NT2/D1 (cell line): Measurements from ENCODE around the gene NAALADL2.

Source experiments
- DNase-seq: peaks from one replicate; pipeline ENCODE4 v3.0.0-alpha.2; 2011; ENCODE audit warnings: low read depth, low spot score
- H3K27me3 ChIP-seq: 2 replicates; pipeline ENCODE4 v1.6.0; 2011; ENCODE audit warnings: mild to moderate bottlenecking; ENCODE audit not compliant: insufficient read length, insufficient read depth
- H3K36me3 ChIP-seq: 2 replicates; pipeline ENCODE4 v1.6.1; 2011; ENCODE audit warnings: mild to moderate bottlenecking, low read length, mixed read lengths; ENCODE audit not compliant: insufficient read depth, insufficient read length
- H3K4me1 ChIP-seq: 2 replicates; pipeline ENCODE4 v1.5.1; 2011; ENCODE audit not compliant: insufficient read depth, insufficient read length
- H3K4me3 ChIP-seq: 2 replicates; pipeline ENCODE4 v1.5.1; 2011; ENCODE audit warnings: low read depth; ENCODE audit not compliant: insufficient read length
- H3K9ac ChIP-seq: 2 replicates; pipeline ENCODE4 v1.6.0; 2011; ENCODE audit warnings: low read depth; ENCODE audit not compliant: insufficient read length
- H3K9me3 ChIP-seq: 2 replicates; pipeline ENCODE4 v1.5.1; 2011; ENCODE audit warnings: mild to moderate bottlenecking, low read length; ENCODE audit not compliant: insufficient read depth
- SUZ12 ChIP-seq: IDR thresholded peaks from 2 replicates; pipeline ENCODE4 v1.6.1; 2011; ENCODE audit not compliant: insufficient read length, insufficient read depth; ENCODE audit errors: extremely low read depth
- YY1 ChIP-seq: IDR thresholded peaks from 2 replicates; pipeline ENCODE4 v1.6.1; 2011; ENCODE audit not compliant: insufficient read length, insufficient read depth
- ZNF274 ChIP-seq: IDR thresholded peaks from 2 replicates; pipeline ENCODE4 v1.6.1; 2011; ENCODE audit warnings: mild to moderate bottlenecking, low read depth, low read length

NAALADL2 gene

DNA sequence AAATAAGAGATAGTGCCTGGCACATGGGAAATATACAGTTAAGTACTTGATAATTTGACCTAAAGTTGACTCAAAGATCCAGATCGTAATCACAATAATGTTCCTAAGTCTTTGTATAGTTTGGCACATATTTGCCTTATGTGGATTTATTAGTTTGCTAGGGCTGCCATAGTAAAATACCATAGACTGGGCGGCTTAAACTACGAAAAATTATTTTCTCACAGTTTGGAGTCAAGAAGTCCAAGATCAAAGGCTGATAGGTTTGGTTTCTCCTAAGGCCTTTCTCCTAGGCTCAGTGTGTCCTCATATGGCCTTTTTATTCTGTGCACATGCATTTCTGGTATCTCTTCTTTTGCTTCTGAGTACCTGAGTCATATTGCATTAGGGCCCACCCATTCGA is 453.7 kb downstream of the NAALADL2 start:
- H3K27me3 ChIP-seq, result no peaks in the 10 kb centered on the region
- no peaks in the 10 kb centered on the region for H3K9me3 ChIP-seq
- no peak overlapping the region for H3K4me3 ChIP-seq
- no peaks in the 10 kb centered on the region for H3K36me3 ChIP-seq
- no peaks in the 10 kb centered on the region for H3K4me1 ChIP-seq
- H3K9ac ChIP-seq, result no peak overlapping the region
- DNase-seq, result no peak
- TF ChIP-seq SUZ12, result no peak
- no peak for TF ChIP-seq ZNF274
- no peak for TF ChIP-seq YY1

DNA sequence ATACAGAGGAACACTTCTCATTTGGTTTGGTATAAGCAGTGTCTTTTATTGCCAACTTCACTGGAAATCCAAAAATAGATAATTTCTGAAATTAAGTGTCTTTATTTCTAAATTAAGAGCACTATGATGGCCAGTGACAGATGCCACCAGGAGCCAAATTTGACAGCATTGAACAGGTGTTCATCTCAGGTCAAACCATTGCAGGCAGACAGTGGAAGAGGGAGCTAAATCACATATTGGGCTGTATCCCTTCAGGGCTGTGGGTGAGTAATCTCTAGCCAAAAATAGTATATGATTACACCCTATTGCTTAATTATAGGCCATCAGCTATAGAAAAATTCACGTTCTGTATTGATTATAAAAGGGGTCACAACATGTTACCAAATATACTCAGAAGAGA is 457.7 kb downstream of the NAALADL2 start:
- H3K27me3 ChIP-seq, result no peaks in the 10 kb centered on the region
- TF ChIP-seq SUZ12, result no peak
- no peak for TF ChIP-seq YY1
- TF ChIP-seq ZNF274, result no peak
- no peaks in the 10 kb centered on the region for H3K36me3 ChIP-seq
- H3K4me1 ChIP-seq, result no peaks in the 10 kb centered on the region
- DNase-seq, result no peak
- H3K9me3 ChIP-seq, result no peaks in the 10 kb centered on the region
- no peak overlapping the region for H3K4me3 ChIP-seq
- no peak overlapping the region for H3K9ac ChIP-seq

DNA sequence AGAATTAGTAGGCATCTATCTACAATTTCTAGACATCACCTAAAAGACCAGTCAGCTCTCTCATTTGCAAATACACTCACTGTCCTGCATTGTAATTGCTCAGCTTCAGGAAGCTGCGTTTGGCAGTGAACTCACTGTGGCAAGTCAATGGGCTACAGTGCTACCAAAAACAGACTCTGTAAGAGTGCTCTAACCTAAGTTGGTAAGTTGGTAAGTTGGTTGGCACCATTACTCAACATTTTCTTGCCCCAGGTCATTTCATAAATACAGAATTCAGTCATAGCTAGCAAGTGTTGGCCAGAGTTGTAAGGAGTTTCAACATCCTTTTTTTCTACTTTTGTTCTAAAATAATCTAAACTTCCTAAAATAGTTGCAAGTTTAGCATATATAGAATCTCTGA is 466.3 kb downstream of the NAALADL2 start:
- Histone ChIP-seq H3K9ac (no peak overlapping the region), H3K4me1 (no peaks in the 10 kb centered on the region), H3K36me3 (no peaks in the 10 kb centered on the region), H3K9me3 (no peaks in the 10 kb centered on the region), H3K27me3 (no peaks in the 10 kb centered on the region), H3K4me3 (no peak overlapping the region)
- no peak for DNase-seq
- TF ChIP-seq YY1, result no peak
- no peak for TF ChIP-seq SUZ12
- no peak for TF ChIP-seq ZNF274

DNA sequence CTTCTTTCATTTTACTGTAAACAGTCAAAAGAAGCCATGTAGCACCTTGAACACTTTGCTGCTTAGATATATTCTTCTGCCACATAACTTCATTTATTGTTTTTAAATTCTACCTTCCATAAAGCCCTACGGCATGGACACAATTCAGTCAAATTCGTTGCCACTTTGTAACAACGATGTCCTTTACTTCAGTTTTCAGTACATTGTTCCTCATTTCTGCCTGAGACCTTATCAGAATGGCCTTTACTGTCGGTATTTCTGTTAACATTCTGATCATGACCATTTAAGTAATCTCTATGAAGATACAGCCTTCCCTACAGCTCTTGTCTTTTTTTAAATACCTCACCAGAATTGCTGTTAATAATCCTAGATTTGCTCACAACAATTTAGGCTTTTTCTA is 466.9 kb downstream of the NAALADL2 start:
- Histone ChIP-seq H3K4me3 (no peak overlapping the region), H3K9me3 (no peaks in the 10 kb centered on the region), H3K4me1 (no peaks in the 10 kb centered on the region), H3K27me3 (no peaks in the 10 kb centered on the region), H3K9ac (no peak overlapping the region), H3K36me3 (no peaks in the 10 kb centered on the region)
- no peak for DNase-seq
- TF ChIP-seq ZNF274 (no peak), SUZ12 (no peak), YY1 (no peak)

DNA sequence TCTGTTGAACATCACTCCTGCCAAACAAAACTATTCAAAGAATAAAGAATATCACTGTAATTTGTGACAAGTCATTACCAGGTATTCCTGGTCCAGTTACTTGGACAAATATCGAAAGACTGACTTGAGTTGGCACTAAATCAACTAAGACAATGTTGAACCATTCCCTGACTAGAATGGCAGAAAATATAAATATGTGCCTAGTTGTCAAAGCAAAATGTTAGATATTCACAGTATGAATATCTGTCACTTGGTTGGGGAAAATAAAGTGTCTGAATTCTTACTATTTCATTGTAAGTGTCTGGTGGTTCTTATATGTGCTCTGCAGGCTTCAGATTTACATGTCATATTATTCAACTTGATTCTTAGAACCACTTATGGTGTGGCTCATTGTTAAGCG is 470.2 kb downstream of the NAALADL2 start:
- Histone ChIP-seq H3K27me3 (no peaks in the 10 kb centered on the region), H3K9me3 (no peaks in the 10 kb centered on the region), H3K9ac (no peak overlapping the region), H3K36me3 (no peaks in the 10 kb centered on the region), H3K4me1 (no peaks in the 10 kb centered on the region), H3K4me3 (no peak overlapping the region)
- DNase-seq, result no peak
- TF ChIP-seq SUZ12 (no peak), ZNF274 (no peak), YY1 (no peak)

DNA sequence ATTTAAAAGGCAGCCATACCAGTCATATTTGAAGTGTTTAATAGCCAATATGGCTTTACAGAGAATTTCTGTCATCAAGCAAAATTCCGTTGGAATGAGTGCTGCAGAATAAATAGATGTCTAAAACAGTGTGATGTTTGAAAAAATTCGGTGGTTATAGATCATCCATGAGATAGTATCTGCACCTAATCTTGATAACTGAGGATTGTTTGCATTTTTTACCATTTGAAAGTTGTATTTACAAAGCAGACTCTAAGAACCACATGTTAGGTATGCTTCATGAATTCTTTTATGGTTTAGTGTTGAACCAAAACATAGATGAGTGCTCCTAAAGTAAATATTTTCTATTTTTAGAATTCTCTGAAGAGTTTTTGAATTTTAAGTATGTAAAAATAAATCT is 476.1 kb downstream of the NAALADL2 start:
- Histone ChIP-seq H3K4me1 (no peaks in the 10 kb centered on the region), H3K27me3 (no peaks in the 10 kb centered on the region), H3K9ac (no peak overlapping the region), H3K4me3 (no peak overlapping the region), H3K36me3 (no peaks in the 10 kb centered on the region), H3K9me3 (no peaks in the 10 kb centered on the region)
- TF ChIP-seq SUZ12 (no peak), ZNF274 (no peak), YY1 (no peak)
- DNase-seq, result no peak

DNA sequence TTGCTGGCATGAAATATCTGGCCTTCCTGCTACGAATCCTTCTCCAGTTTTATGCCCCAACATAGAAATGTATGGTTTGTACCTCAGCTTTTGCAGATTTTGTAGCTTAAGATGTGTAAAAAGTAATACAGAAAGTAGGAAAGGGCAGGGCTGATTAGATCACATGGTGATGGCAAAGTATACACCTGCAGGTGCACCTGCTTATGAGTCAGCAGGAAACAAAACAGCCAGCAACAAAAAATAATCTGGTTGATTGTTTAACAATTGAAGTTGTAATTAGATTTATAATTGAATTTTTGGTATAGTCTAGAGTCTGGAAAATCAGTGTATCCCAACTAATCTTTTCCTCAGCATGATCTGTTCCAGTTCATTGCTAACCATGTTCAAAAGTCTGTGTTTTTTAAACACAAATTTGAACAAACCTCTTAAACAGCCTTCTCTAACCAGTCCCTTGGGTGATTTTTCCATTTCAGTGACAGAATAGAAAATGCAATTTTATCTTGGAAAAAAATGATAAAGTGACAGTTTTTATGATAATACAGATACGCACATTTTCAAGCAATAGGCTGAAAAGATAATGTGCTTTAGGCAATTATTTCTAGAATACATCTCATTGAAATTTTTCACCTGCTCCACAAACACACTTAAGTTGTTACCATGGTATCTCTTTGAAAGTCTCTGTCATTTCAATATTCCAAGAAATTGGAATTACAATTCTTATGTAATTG is 477.4 kb downstream of the NAALADL2 start:
- no peak for DNase-seq

More for the DNA sequence above, 477.4 kb downstream of the NAALADL2 start:
- no peaks in the 10 kb centered on the region for H3K36me3 ChIP-seq
- H3K27me3 ChIP-seq, result no peaks in the 10 kb centered on the region
- H3K4me1 ChIP-seq, result no peaks in the 10 kb centered on the region
- H3K9me3 ChIP-seq, result no peaks in the 10 kb centered on the region
- TF ChIP-seq YY1 (no peak), ZNF274 (no peak), SUZ12 (no peak)
- H3K9ac ChIP-seq, result no peak overlapping the region
- no peak overlapping the region for H3K4me3 ChIP-seq
